H1 (cell line): ENCODE results near the gene TMEM117. TPM values are rescaled to one million over a fixed set of nuclear protein-coding genes. Genes with fewer than 3 reads are reported as not detected.

Experiments used
- ATF2 ChIP-seq: IDR thresholded peaks from 2 replicates; pipeline ENCODE4 v1.6.1; 2012; ENCODE audit warnings: low read length, inconsistent platforms
- MAFK ChIP-seq: IDR thresholded peaks from 2 replicates; pipeline ENCODE4 v1.6.1; 2012; ENCODE audit warnings: low read depth, mild to moderate bottlenecking, improper control_type of control experiment, low read length
- MAX ChIP-seq: IDR thresholded peaks from 2 replicates; pipeline ENCODE4 v1.6.1; 2012; ENCODE audit warnings: inconsistent platforms
- POLR2A ChIP-seq, 2 experiments: IDR thresholded peaks; 1 replicate in 1 of 2; 2 replicates in 1 of 2; pipeline ENCODE4 v1.6.1; 2011; ENCODE audit warnings: low read depth in 2 of 2, low read length in 2 of 2, mild to moderate bottlenecking in 2 of 2; ENCODE audit errors: control extremely low read depth in 1 of 2
- TCF12 ChIP-seq: IDR thresholded peaks from 2 replicates; pipeline ENCODE4 v1.6.1; 2011; ENCODE audit warnings: low read depth, mild to moderate bottlenecking, low read length
- YY1 ChIP-seq: IDR thresholded peaks from 2 replicates; pipeline ENCODE4 v1.6.1; 2011; ENCODE audit warnings: low read depth, mild to moderate bottlenecking, low read length
- polyA plus RNA-seq, 7 experiments: library from polyadenylated mRNA; depleted of rRNA in 3 of 7; stranded (reverse) in 5 of 7; unstranded in 2 of 7; fragments of >200 nt in 5 of 7; fragments of 200-250 nt in 2 of 7; gene quantifications; 1 replicate in 5 of 7; 2 replicates in 1 of 7; 4 replicates in 1 of 7; pipeline versions ENCODE4 v1.2.1 to v1.2.3, GENCODE V29; 2011 to 2013; ENCODE audit warnings: missing spikeins in 2 of 7, mixed read lengths in 2 of 7
- total RNA-seq: library from RNA; stranded (reverse); fragmentation: NEBNext Ultra II Directional; extraction: Animal tissue kit (Norgen Biotek cat#: 25700); gene quantifications from 2 replicates; pipeline ENCODE4 v1.2.1, GENCODE V29; 2021

The TMEM117 gene
- total and polyA plus RNA-seq, 2 of the 8 experiments (the other 6 are each of a cell fraction or from before 2014, with no cell fraction given): 0.80 to 1.4 TPM

- TF ChIP-seq MAX (no peak), YY1 (no peak), POLR2A (IDR thresholded peaks at IDR 0.05; ENCODE audit: control extremely low read depth in 1 of 2, low read depth in 2 of 2, low read length in 2 of 2) (no peak), MAFK (no peak), TCF12 (no peak), ATF2 (no peak)
These were observed 62.6 kb downstream of the TMEM117 start (continued) for GRCh38 chr12:43898474-43898873.
